OCI-LY7 (cell line): Measurements from ENCODE around the gene UBAP1L. TPM values are rescaled to one million over a fixed set of nuclear protein-coding genes. Genes with fewer than 3 reads are reported as not detected.
"Not testable (repeated sequence)": the region's sequence is repeated elsewhere in the genome, so short reads cannot be mapped to it uniquely, and the experiment has no call there.

Experiments used
- BruUV-seq: library from RNA; stranded (reverse); fragments of 400-500 nt; replicated peaks from 2 replicates; lab custom pipeline; 2021; lab: Mats Ljungman, UMichigan
- CTCF ChIA-PET: fragments of 300-600 bp; sonication (Branson Sonifier 250); formaldehyde crosslinking; loops from one replicate; lab custom pipeline; 2022; ENCODE audit warnings: antibody characterized with exemption; ENCODE audit not compliant: unreplicated experiment; lab: Charles Lee
- POLR2A ChIA-PET: fragments of 300-600 bp; sonication (Branson Sonifier 250); formaldehyde crosslinking; loops from one replicate; lab custom pipeline; 2022; ENCODE audit warnings: antibody characterized with exemption; lab: Charles Lee
- DNase-seq: peaks from one replicate; pipeline ENCODE4 v3.0.0-alpha.2; 2015; ENCODE audit warnings: low spot score
- H2AFZ ChIP-seq: fragments of 200-600 bp; sonication (generic), shearing (Covaris generic); 2 replicates; pipeline ENCODE4 v1.6.1; 2014; ENCODE audit warnings: mild to moderate bottlenecking, antibody characterized with exemption, low read length, moderate library complexity
- H3K27ac ChIP-seq: fragments of 200-600 bp; sonication (generic); 2 replicates; pipeline ENCODE4 v1.5.1; 2014; ENCODE audit warnings: mixed run types, low read depth, mild to moderate bottlenecking, moderate library complexity, low read length, inconsistent platforms; ENCODE audit not compliant: poor library complexity, severe bottlenecking
- H3K36me3 ChIP-seq: fragments of 200-600 bp; sonication (generic); 2 replicates; pipeline ENCODE4 v1.6.1; 2014; ENCODE audit warnings: mild to moderate bottlenecking, antibody characterized with exemption, low read length, moderate library complexity, mixed read lengths; ENCODE audit not compliant: insufficient read depth
- H3K4me1 ChIP-seq: fragments of 200-600 bp; sonication (generic); 2 replicates; pipeline ENCODE4 v1.5.1; 2014; ENCODE audit warnings: mild to moderate bottlenecking, low read length; ENCODE audit not compliant: insufficient read depth, poor library complexity, severe bottlenecking
- H3K4me2 ChIP-seq: fragments of 200-600 bp; sonication (generic); 2 replicates; pipeline ENCODE4 v1.6.1; 2014; ENCODE audit warnings: mild to moderate bottlenecking, low read length
- H3K4me3 ChIP-seq: fragments of 200-600 bp; sonication (generic); 2 replicates; pipeline ENCODE4 v1.5.1; 2014; ENCODE audit warnings: mild to moderate bottlenecking, low read depth, low read length; ENCODE audit not compliant: poor library complexity, severe bottlenecking
- H3K79me2 ChIP-seq: fragments of 200-600 bp; sonication (generic); 2 replicates; pipeline ENCODE4 v1.6.1; 2016; ENCODE audit warnings: low read depth, mild to moderate bottlenecking, low read length, moderate library complexity, mixed read lengths; ENCODE audit not compliant: insufficient read depth
- H3K9me2 ChIP-seq: fragments of 200-600 bp; sonication (generic); 2 replicates; pipeline ENCODE4 v1.6.1; 2016; ENCODE audit warnings: mild to moderate bottlenecking, low read length, mixed read lengths; ENCODE audit not compliant: insufficient read depth
- H3K9me3 ChIP-seq: fragments of 200-600 bp; sonication (generic); 2 replicates; pipeline ENCODE4 v1.6.1; 2014; ENCODE audit warnings: mild to moderate bottlenecking, mixed run types, low read length, mixed read lengths
- H4K20me1 ChIP-seq: fragments of 200-600 bp; sonication (generic); 2 replicates; pipeline ENCODE4 v1.6.1; 2014; ENCODE audit warnings: mild to moderate bottlenecking, antibody characterized with exemption, low read length, moderate library complexity, mixed read lengths; ENCODE audit not compliant: insufficient read depth
- CTCF ChIP-seq: fragments of 200-600 bp; sonication (generic); conservative IDR thresholded peaks from 2 replicates; pipeline ENCODE4 v1.5.1; 2014; ENCODE audit warnings: mild to moderate bottlenecking, antibody characterized with exemption, low read length, moderate library complexity, mixed read lengths
- EZH2phosphoT487 ChIP-seq: fragments of 200-600 bp; sonication (generic); IDR thresholded peaks from 2 replicates; pipeline ENCODE4 v1.6.1; 2018; ENCODE audit warnings: low read depth, borderline replicate concordance, mild to moderate bottlenecking, mixed run types, antibody characterized with exemption, low read length, moderate library complexity, mixed read lengths
- intact Hi-C: fragments of 100-400 bp; cut with micrococcal nuclease; formaldehyde crosslinking; loops from one replicate; pipeline ENCODE4 v1.10.0; 2022; ENCODE audit not compliant: unreplicated experiment
- total RNA-seq, 2 experiments: library from RNA; depleted of rRNA in 1 of 2; stranded (reverse); fragments of >200 nt in 1 of 2; shearing (Covaris generic) in 1 of 2; gene quantifications; 2 replicates each; pipeline ENCODE4 v1.2.3, GENCODE V29; 2014 to 2022

Gene UBAP1L
- total RNA-seq, 2 experiments from 2014 or later, result 7.4 to 8.3 TPM

GRCh38 chr15:65095011-65095746, 19.8 kb downstream of the UBAP1L start:
- BruUV-seq, result no TSS peak
- TF ChIP-seq EZH2phosphoT487 (no peak), CTCF (no peak)
- Histone ChIP-seq H3K9me3 (no peaks in the 10 kb centered on the region), H3K4me3 (no peak overlapping the region), H3K27ac (no peak overlapping the region), H3K4me2 (no peak overlapping the region), H4K20me1 (no peaks in the 10 kb centered on the region), H3K4me1 (no peaks in the 10 kb centered on the region), H3K9me2 (no peaks in the 10 kb centered on the region), H2AFZ (no peak overlapping the region), H3K79me2 (no peaks in the 10 kb centered on the region), H3K36me3 (peaks cover 28% of the 10 kb centered on the region)
- no peak for DNase-seq
- ChIA-PET POLR2A (interaction anchor here (0.9 kb wide), 1 partner anchor 16 kb away, joined by 3 read pairs; no protein-coding TSS in a partner anchor), CTCF (no interaction called here)
- intact Hi-C loops, result no loop called here

- DNase-seq, result no peak
- Histone ChIP-seq H3K4me3 (no peak overlapping the region), H3K4me1 (no peaks in the 10 kb centered on the region), H3K9me2 (no peaks in the 10 kb centered on the region), H3K36me3 (peaks cover 24% of the 10 kb centered on the region), H2AFZ (no peak overlapping the region), H3K27ac (no peak overlapping the region), H3K4me2 (no peak overlapping the region), H4K20me1 (no peaks in the 10 kb centered on the region), H3K9me3 (no peaks in the 10 kb centered on the region), H3K79me2 (no peaks in the 10 kb centered on the region)
- ChIA-PET CTCF (no interaction called here), POLR2A (no interaction called here)
- intact Hi-C loops, result no loop called here
- no TSS peak for BruUV-seq
- TF ChIP-seq CTCF (no peak), EZH2phosphoT487 (no peak)
Observed at GRCh38 chr15:65094294-65094995, 20.6 kb downstream of the UBAP1L start.

- CTCF ChIA-PET, result not testable (repeated sequence)
Observed at GRCh38 chr15:65093793-65094170, 21.2 kb downstream of the UBAP1L start.

More at GRCh38 chr15:65093793-65094170, 21.2 kb downstream of the UBAP1L start:
- H3K4me1 ChIP-seq, H3K4me2 ChIP-seq, H3K9me3 ChIP-seq, POLR2A ChIA-PET, intact Hi-C loops, H3K9me2 ChIP-seq, H4K20me1 ChIP-seq, H2AFZ ChIP-seq, H3K79me2 ChIP-seq, H3K4me3 ChIP-seq, DNase-seq, BruUV-seq, H3K27ac ChIP-seq: not testable (repeated sequence)
- peaks cover 17% of the 10 kb centered on the region for H3K36me3 ChIP-seq
